NCI-H1694 treated with DMSO at 0.1 percent for 48 hours (cell line): ENCODE data around the gene HBA2.
A peak's percentile ranks its signal among the peaks of the same experiment; 100 is the strongest.
"Not testable (repeated sequence)": the region's sequence is repeated elsewhere in the genome, so short reads cannot be mapped to it uniquely, and the experiment has no call there.

Source experiments
- DNase-seq: peaks from one replicate; lab custom pipeline; 2025; lab: John Stamatoyannopoulos, UW

Gene HBA2

GRCh38 chr16:175011-175949 is 2.6 kb downstream of the HBA2 start:
- no peak for DNase-seq

GRCh38 chr16:176006-176405 is 3.3 kb downstream of the HBA2 start:
- not testable (repeated sequence) for DNase-seq

- DNase-seq = not testable (repeated sequence)
Measured at GRCh38 chr16:176477-177382, 4.1 kb downstream of the HBA2 start, which contains the start of gene HBA1. Gene HBA1, plus strand, starts transcription at chr16:176680. Its CDS starts 37 bp downstream, at chr16:176717.

GRCh38 chr16:177394-177822 is 4.7 kb downstream of the HBA2 start:
- peak; percentile 98 for DNase-seq

GRCh38 chr16:177981-178667 is 5.4 kb downstream of the HBA2 start:
- no peak for DNase-seq

GRCh38 chr16:178668-179015 is 6.0 kb downstream of the HBA2 start:
- DNase-seq = no peak

GRCh38 chr16:179211-180092 is 6.8 kb downstream of the HBA2 start:
- DNase-seq = no peak

- DNase-seq = peak; percentile 5
Measured at GRCh38 chr16:180101-180675, 7.5 kb downstream of the HBA2 start, which contains the start of gene HBQ1. Gene HBQ1, plus strand, starts transcription at chr16:180459. Its CDS starts 28 bp downstream, at chr16:180487.

- peak; percentile 22 for DNase-seq
Measured at GRCh38 chr16:180681-181564, 8.2 kb downstream of the HBA2 start.

- DNase-seq = no peak
Measured at GRCh38 chr16:181565-182021, 8.9 kb downstream of the HBA2 start.

GRCh38 chr16:183005-183404 is 10.3 kb downstream of the HBA2 start:
- DNase-seq = no peak

GRCh38 chr16:185213-185612 is 12.5 kb downstream of the HBA2 start:
- no peak for DNase-seq

- DNase-seq = no peak
Measured at GRCh38 chr16:185691-186090, 13.0 kb downstream of the HBA2 start.

- DNase-seq = no peak
Measured at GRCh38 chr16:187330-187729, 14.7 kb downstream of the HBA2 start.

GRCh38 chr16:188674-189073 is 16.0 kb downstream of the HBA2 start:
- DNase-seq = no peak

- DNase-seq = no peak
Measured at GRCh38 chr16:189604-190186, 17.0 kb downstream of the HBA2 start.

- DNase-seq = no peak
Measured at GRCh38 chr16:191831-192230, 19.2 kb downstream of the HBA2 start.

GRCh38 chr16:192686-193085 is 20.0 kb downstream of the HBA2 start:
- DNase-seq = no peak

GRCh38 chr16:193441-193840 is 20.8 kb downstream of the HBA2 start:
- no peak for DNase-seq
